OCI-LY7 (cell line): ENCODE data around the gene THUMPD1.

ENCODE experiments used
- EZH2phosphoT487 ChIP-seq: fragments of 200-600 bp; sonication (generic); IDR thresholded peaks from 2 replicates; pipeline ENCODE4 v1.6.1; 2018; ENCODE audit warnings: low read depth, borderline replicate concordance, mild to moderate bottlenecking, mixed run types, antibody characterized with exemption, low read length, moderate library complexity, mixed read lengths
- TF ChIP-seq, protein P1 (sequence below): fragments of 200-600 bp; sonication (generic); conservative IDR thresholded peaks from 2 replicates; pipeline ENCODE4 v1.5.1; 2014; ENCODE audit warnings: mild to moderate bottlenecking, antibody characterized with exemption, low read length, moderate library complexity, mixed read lengths

DNA sequence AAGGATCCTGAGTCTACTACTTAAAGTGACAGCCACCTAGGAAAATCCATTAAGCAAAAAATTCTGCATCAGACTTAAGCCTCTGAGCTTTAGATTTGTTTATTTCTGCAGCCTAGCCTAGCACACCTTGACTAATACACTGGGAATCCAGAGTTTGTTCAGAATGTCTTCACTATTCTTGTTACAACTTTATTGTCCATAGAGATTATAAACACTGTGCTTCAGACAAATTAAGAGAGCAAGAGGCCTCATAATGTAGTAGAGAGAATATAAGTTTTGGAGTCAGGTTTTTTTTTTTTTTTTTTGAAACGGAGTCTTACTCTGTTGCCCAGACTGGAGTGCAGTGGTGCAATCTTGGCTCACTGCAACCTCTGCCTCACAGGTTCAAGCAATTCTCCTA lies 8.9 kb upstream of the THUMPD1 start:
- TF ChIP-seq, protein P1, sequence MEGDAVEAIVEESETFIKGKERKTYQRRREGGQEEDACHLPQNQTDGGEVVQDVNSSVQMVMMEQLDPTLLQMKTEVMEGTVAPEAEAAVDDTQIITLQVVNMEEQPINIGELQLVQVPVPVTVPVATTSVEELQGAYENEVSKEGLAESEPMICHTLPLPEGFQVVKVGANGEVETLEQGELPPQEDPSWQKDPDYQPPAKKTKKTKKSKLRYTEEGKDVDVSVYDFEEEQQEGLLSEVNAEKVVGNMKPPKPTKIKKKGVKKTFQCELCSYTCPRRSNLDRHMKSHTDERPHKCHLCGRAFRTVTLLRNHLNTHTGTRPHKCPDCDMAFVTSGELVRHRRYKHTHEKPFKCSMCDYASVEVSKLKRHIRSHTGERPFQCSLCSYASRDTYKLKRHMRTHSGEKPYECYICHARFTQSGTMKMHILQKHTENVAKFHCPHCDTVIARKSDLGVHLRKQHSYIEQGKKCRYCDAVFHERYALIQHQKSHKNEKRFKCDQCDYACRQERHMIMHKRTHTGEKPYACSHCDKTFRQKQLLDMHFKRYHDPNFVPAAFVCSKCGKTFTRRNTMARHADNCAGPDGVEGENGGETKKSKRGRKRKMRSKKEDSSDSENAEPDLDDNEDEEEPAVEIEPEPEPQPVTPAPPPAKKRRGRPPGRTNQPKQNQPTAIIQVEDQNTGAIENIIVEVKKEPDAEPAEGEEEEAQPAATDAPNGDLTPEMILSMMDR = no peak
- TF ChIP-seq EZH2phosphoT487 = no peak
